ENCODE results near the gene LMNA.

LMNA gene

GRCh38 chr1:156104065-156104810, 10.3 kb upstream of the LMNA start:
- DNase-seq (ENCODE audit: insufficient read length, low spot score) = peak; percentile 83
- FAIRE-seq = no peak
- TF ChIP-seq POLR2A (IDR thresholded peaks at IDR 0.05; ENCODE audit: low read depth, low read length) = 0 out of 2 replicates have a peak, but pooled peaks have one; percentile 12

GRCh38 chr1:156104861-156105832, 9.4 kb upstream of the LMNA start:
- no peak for TF ChIP-seq POLR2A (IDR thresholded peaks at IDR 0.05; ENCODE audit: low read depth, low read length)
- DNase-seq (ENCODE audit: insufficient read length, low spot score) (no peak), FAIRE-seq (no peak)

DNA sequence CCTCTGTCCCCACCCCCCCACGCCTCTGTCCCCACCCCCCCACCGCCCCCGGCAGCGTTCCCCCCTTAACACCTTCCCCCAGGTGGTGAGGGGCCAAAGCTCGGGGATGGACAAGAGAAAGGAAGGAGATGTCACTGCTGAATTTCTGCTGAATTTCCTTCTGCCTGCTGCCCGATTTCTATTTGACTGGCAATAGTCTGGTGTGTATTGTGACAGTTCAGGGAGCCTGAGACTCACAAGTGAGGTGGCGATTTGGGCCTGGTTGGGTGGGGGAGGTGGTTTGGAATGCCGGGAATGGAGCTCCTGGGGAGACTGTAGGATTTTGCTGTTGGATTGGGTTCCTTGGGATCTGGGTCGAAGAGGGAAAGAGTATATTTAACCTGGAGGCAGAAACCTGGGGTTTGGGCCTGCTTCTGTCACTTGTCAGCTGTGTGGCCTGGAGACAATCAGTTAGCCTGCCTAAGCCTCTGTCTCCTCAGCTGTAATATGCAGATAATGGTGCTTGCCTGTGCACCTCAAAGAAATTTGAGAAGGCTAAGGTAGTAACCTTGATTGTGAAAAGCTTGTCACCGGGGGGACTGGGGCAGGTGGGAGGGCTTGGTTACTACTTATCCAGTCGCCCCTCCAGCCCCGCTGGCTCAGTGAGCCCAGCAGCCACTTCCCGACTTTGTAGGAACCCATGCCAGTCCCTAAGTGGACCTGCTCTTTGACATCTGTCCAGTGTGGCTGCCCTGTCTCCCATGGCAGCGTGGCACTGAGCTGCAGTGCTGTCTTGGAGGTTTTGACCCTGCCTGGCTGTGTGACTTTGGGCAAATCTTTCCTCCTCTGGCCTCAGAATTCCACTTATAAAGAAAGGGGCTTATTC, 7.7 kb upstream of the LMNA start:
- FAIRE-seq = no peak
- no peak for TF ChIP-seq POLR2A (IDR thresholded peaks at IDR 0.05; ENCODE audit: low read depth, low read length)
- no peak for DNase-seq (ENCODE audit: insufficient read length, low spot score)

DNA sequence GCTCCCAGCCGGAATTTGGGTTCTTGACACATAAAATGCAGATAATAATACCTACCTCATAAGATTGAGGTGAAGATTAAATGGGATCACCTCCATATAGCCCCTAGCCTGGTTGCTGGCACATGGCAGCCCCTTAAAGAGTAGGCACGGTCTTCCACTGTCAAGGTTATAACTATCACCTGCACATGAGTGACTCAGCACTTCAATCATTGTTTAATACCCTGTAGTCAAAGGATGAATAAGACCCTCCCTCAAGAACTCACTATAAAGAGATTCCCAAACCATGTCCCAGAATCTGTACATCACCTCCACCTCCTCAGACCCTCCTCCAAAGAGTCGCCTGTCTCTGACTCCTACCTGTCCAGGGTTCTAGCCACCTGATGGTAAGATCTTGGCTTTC, 6.5 kb upstream of the LMNA start:
- FAIRE-seq (no peak), DNase-seq (ENCODE audit: insufficient read length, low spot score) (no peak)
- no peak for TF ChIP-seq POLR2A (IDR thresholded peaks at IDR 0.05; ENCODE audit: low read depth, low read length)

DNA sequence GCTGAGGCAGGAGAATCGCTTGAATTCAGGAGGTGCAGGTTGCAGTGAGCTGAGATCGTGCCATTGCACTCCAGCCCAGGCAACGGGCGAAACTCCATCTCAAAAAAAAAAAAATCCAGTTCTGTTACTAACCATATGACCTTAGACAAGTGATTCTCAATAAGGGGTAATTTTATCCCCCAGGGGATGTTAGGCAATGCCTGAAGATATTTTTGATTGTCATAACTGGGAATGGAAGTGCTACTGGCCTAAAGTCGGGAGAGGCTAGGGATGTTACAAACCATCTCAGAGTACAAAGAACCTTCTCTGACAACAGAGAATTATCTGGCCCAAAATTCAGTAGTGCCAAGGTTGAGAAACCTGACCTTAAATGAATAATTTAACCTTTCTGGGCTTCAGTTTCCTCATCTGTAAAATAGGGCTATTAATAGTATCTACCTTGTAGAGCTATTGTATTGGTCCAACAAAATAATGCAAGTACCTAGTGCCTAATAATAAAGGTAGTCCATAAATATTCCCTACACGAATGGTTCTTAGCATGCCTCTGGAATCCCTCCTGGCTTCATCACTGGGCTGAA, 5.8 kb upstream of the LMNA start:
- no peak for FAIRE-seq
- no peak for TF ChIP-seq POLR2A (IDR thresholded peaks at IDR 0.05; ENCODE audit: low read depth, low read length)
- DNase-seq (ENCODE audit: insufficient read length, low spot score) = no peak

GRCh38 chr1:156110252-156110651, 4.3 kb upstream of the LMNA start:
- no peak for DNase-seq (ENCODE audit: insufficient read length, low spot score)
- TF ChIP-seq POLR2A (IDR thresholded peaks at IDR 0.05; ENCODE audit: low read depth, low read length) = no peak
- no peak for FAIRE-seq

- FAIRE-seq (no peak), DNase-seq (ENCODE audit: insufficient read length, low spot score) (no peak)
- no peak for TF ChIP-seq POLR2A (IDR thresholded peaks at IDR 0.05; ENCODE audit: low read depth, low read length)
These were observed 3.1 kb upstream of the LMNA start for GRCh38 chr1:156111355-156111962.

DNA sequence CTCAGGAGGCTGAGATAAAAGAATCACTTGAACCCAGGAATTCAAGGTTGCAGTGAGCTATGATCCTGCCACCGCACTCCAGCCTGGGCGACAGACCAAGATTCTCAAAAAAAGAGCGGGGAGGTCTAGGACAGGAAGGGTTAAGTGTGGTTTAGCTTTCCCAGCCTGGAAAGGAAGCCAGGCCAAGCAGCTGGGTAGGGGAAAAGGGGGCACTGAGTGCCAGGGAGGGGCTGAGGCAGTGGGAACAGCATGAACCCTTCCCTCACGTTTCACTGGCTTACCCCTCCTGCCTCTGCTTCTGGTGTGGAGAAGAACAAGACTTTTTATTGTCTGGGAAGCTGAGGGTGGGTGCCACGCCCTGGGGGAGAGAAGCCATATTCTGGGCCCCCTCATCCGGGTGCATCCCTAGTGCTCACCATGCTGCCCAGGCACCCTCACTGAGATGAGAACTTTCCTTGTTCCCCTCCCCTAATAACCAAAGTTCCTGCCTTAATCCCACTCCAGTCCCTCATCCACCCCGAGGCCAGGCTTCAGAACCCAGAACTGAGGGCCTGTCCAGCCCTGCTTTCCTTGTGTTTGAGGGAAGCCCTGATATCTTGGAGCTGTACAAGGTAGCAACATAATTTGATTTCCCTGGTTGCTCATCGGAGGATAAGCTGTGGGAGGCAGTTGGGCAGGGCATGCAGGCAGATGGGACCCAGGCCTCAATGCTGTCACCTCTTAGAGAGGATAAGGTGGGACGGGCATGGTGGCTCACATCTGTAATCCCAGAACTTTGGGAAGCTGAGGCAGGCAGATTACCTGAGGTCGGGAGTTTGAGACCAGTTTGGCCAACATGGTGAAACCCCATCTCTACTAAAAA, 2.0 kb upstream of the LMNA start:
- TF ChIP-seq POLR2A (IDR thresholded peaks at IDR 0.05; ENCODE audit: low read depth, low read length) = no peak
- FAIRE-seq (no peak), DNase-seq (ENCODE audit: insufficient read length, low spot score) (no peak)

- no peak for TF ChIP-seq POLR2A (IDR thresholded peaks at IDR 0.05; ENCODE audit: low read depth, low read length)
- DNase-seq (ENCODE audit: insufficient read length, low spot score) (no peak), FAIRE-seq (no peak)
These were observed 1.1 kb upstream of the LMNA start for GRCh38 chr1:156113282-156113950.

- no peak for TF ChIP-seq POLR2A (IDR thresholded peaks at IDR 0.05; ENCODE audit: low read depth, low read length)
- FAIRE-seq (no peak), DNase-seq (ENCODE audit: insufficient read length, low spot score) (no peak)
These were observed 505 bp downstream of the LMNA start for GRCh38 chr1:156114919-156115513.

All from H54 (cell line).